A549 (cell line): ENCODE measurements around the gene DYRK2.

Experiments used
- EP300 ChIP-seq, 2 experiments: fragments of >200 bp; sonication (Bioruptor Twin); formaldehyde crosslinking; IDR thresholded peaks; 2 replicates in 1 of 2; 3 replicates in 1 of 2; pipeline ENCODE4 v1.6.1; 2016 to 2017
- HDAC2 ChIP-seq: fragments of 200-600 bp; sonication (generic); IDR thresholded peaks from 2 replicates; pipeline ENCODE4 v1.6.1; 2016
- KDM1A ChIP-seq: fragments of 200-600 bp; sonication (generic); IDR thresholded peaks from 2 replicates; pipeline ENCODE4 v1.6.1; 2016; ENCODE audit warnings: low read depth, mild to moderate bottlenecking
- NR3C1 ChIP-seq: fragments of >200 bp; sonication (Bioruptor Twin); formaldehyde crosslinking; IDR thresholded peaks from 3 replicates; pipeline ENCODE4 v1.6.1; 2017
- POLR2A ChIP-seq: IDR thresholded peaks from 2 replicates; pipeline ENCODE4 v1.6.1; 2012; ENCODE audit warnings: mild to moderate bottlenecking, low read length
- RCOR1 ChIP-seq: fragments of 150-350 bp; IDR thresholded peaks from 2 replicates; pipeline ENCODE4 v1.6.1; 2014; ENCODE audit warnings: antibody characterized with exemption, low read length, low read depth
- RFX5 ChIP-seq: fragments of 450-650 bp; IDR thresholded peaks from 2 replicates; pipeline ENCODE4 v1.7.1; 2014; ENCODE audit warnings: antibody characterized with exemption, mild to moderate bottlenecking, moderate library complexity
- TF ChIP-seq, protein P1 (sequence below): fragments of 450-650 bp; IDR thresholded peaks from 2 replicates; pipeline ENCODE4 v1.6.1; 2014; ENCODE audit warnings: antibody characterized with exemption
- TF ChIP-seq, protein P2 (sequence below): fragments of >200 bp; sonication (Bioruptor Twin); formaldehyde crosslinking; IDR thresholded peaks from 3 replicates; pipeline ENCODE4 v1.5.1; 2016

DNA sequence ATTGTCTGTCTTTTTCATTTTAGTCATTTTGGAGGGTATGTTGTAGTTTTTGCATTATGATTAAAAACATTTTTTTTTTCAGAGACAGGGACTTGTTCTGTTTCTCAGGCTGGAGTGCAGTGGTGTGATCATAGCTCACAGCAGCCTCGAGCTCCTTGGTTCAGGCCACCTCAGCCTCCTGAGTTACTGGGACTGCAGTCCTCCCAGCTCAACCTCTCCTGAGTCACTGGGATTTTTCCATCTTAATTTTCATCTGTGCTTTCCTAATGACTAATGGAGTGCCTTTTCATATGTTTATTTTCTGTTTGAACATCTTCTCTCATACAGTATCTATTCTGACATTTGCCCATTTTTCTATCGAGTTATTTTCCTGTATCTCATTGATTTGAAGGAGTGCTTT is 52.6 kb downstream of the DYRK2 start:
- TF ChIP-seq, protein P1, sequence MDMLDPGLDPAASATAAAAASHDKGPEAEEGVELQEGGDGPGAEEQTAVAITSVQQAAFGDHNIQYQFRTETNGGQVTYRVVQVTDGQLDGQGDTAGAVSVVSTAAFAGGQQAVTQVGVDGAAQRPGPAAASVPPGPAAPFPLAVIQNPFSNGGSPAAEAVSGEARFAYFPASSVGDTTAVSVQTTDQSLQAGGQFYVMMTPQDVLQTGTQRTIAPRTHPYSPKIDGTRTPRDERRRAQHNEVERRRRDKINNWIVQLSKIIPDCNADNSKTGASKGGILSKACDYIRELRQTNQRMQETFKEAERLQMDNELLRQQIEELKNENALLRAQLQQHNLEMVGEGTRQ = no peak
- TF ChIP-seq EP300 (IDR thresholded peaks at IDR 0.05) (no peak), RCOR1 (no peak), RFX5 (no peak), POLR2A (no peak), KDM1A (no peak), NR3C1 (no peak), HDAC2 (no peak)
- TF ChIP-seq, protein P2, sequence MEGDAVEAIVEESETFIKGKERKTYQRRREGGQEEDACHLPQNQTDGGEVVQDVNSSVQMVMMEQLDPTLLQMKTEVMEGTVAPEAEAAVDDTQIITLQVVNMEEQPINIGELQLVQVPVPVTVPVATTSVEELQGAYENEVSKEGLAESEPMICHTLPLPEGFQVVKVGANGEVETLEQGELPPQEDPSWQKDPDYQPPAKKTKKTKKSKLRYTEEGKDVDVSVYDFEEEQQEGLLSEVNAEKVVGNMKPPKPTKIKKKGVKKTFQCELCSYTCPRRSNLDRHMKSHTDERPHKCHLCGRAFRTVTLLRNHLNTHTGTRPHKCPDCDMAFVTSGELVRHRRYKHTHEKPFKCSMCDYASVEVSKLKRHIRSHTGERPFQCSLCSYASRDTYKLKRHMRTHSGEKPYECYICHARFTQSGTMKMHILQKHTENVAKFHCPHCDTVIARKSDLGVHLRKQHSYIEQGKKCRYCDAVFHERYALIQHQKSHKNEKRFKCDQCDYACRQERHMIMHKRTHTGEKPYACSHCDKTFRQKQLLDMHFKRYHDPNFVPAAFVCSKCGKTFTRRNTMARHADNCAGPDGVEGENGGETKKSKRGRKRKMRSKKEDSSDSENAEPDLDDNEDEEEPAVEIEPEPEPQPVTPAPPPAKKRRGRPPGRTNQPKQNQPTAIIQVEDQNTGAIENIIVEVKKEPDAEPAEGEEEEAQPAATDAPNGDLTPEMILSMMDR = no peak
